ENCODE results near the gene DCAF8.

DNA sequence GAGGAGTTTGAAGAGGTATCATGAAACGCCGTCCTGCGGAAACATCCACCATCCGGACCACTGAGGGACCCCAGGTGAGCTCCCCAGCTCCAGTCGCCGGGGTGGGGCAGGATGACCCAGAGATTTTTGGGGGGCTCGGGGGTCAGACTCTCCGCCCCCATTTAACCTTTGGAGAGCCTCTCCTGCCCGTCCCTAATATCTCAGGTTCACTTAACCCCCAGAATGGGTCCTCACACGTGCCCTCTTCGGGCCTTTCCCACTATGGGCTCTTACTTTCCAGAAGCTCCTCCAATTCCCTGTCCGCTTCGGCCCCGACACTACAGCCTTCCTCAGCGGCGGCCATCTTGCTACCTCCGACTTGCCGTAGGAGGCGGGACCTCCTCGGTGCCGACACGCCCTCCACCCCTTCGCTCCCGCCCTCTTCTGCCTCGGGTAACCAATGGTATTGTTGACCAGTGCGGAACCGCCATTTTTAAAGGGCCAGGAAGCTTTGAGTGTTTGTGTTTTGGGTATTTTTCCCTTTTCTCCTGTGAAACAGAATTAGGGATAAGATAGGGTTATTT, 22.5 kb upstream of the DCAF8 start, which contains the start of gene PEX19:
- no peak for TF ChIP-seq CTCF (IDR thresholded peaks at IDR 0.05; ENCODE audit: insufficient read depth, low read depth, low read length)
- TF ChIP-seq EZH2 (IDR thresholded peaks at IDR 0.05; ENCODE audit: insufficient read depth, low read length), result no peak

Data from astrocyte (in vitro differentiated cells and primary cell).